ENCODE measurements around the gene URM1.

The URM1 gene

GRCh38 chr9:128429513-128430086, 58.4 kb downstream of the URM1 start:
- no peak for DNase-seq (ENCODE audit: low spot score)

- DNase-seq (ENCODE audit: low spot score) = no peak
These were observed 60.0 kb downstream of the URM1 start for GRCh38 chr9:128431207-128431606.

GRCh38 chr9:128434340-128434739, 63.2 kb downstream of the URM1 start:
- DNase-seq (ENCODE audit: low spot score) = no peak

GRCh38 chr9:128435611-128436010, 64.4 kb downstream of the URM1 start:
- no peak for DNase-seq (ENCODE audit: low spot score)

- peak; percentile 77 for DNase-seq (ENCODE audit: low spot score)
These were observed 67.4 kb downstream of the URM1 start for GRCh38 chr9:128438343-128439109.

- no peak for DNase-seq (ENCODE audit: low spot score)
These were observed 68.1 kb downstream of the URM1 start for GRCh38 chr9:128439273-128439672.
